Endothelial cell of umbilical vein (primary cell): ENCODE data around the gene CHCHD3. TPM values are rescaled to one million over a fixed set of nuclear protein-coding genes. Genes with fewer than 3 reads are reported as not detected.

ENCODE experiments used
- BruUV-seq: library from RNA; stranded (reverse); fragments of 400-500 nt; replicated peaks from 2 replicates; lab custom pipeline; 2021; lab: Mats Ljungman, UMichigan
- CTCF ChIA-PET: fragments of 300-600, 350-600 bp; sonication (Branson Sonifier 250); formaldehyde crosslinking; loops from one replicate; lab custom pipeline; 2021; ENCODE audit warnings: antibody characterized with exemption, inconsistent platforms; lab: Charles Lee
- POLR2A ChIA-PET: fragments of 300-600, 350-600 bp; sonication (Branson Sonifier 250); formaldehyde crosslinking; loops from one replicate; lab custom pipeline; 2021; ENCODE audit warnings: antibody characterized with exemption, inconsistent platforms; lab: Charles Lee
- DNase-seq: peaks from one replicate; pipeline ENCODE4 v3.0.0-alpha.2; 2011; ENCODE audit warnings: low read depth, low spot score
- FAIRE-seq: peaks from 2 replicates; lab custom pipeline; 2011; peaks lifted over from hg19 to GRCh38; lab: Jason Lieb, UNC
- H2AFZ ChIP-seq: 2 replicates; pipeline ENCODE4 v1.6.0; 2012; ENCODE audit warnings: low read depth, low read length, control low read depth, inconsistent platforms
- H3K27ac ChIP-seq: 2 replicates; pipeline ENCODE4 v1.5.1; 2011; ENCODE audit warnings: low read depth, mild to moderate bottlenecking, control low read depth, low read length, moderate library complexity; ENCODE audit not compliant: insufficient read depth
- H3K27me3 ChIP-seq, 2 experiments: 2 replicates each; pipeline versions ENCODE4 v1.6.0 to v1.6.1; 2011; ENCODE audit warnings: low read length in 2 of 2, mixed read lengths in 1 of 2; ENCODE audit not compliant: control insufficient read depth in 2 of 2, insufficient read depth in 2 of 2
- H3K36me3 ChIP-seq, 2 experiments: 2 replicates in 1 of 2; 3 replicates in 1 of 2; pipeline ENCODE4 v1.5.1; 2011; ENCODE audit warnings: low read length in 2 of 2, mild to moderate bottlenecking in 1 of 2, moderate library complexity in 1 of 2; ENCODE audit not compliant: control insufficient read depth in 2 of 2, insufficient read depth in 2 of 2; ENCODE audit errors: extremely low read depth in 1 of 2
- H3K4me1 ChIP-seq: 3 replicates; pipeline ENCODE4 v1.5.1; 2011; ENCODE audit warnings: mild to moderate bottlenecking, low read length; ENCODE audit not compliant: control insufficient read depth, insufficient read depth; ENCODE audit errors: extremely low read depth
- H3K4me2 ChIP-seq: 2 replicates; pipeline ENCODE4 v1.6.1; 2011; ENCODE audit warnings: low read length, control low read depth, mixed read lengths; ENCODE audit not compliant: insufficient read depth
- H3K4me3 ChIP-seq, 3 experiments: fragments of 200-600 bp in 1 of 3; sonication (generic), shearing (Covaris generic) in 1 of 3; replicated peaks in 1 of 3; 2 replicates each; pipeline ENCODE4 v1.5.1; 2011 to 2016; ENCODE audit warnings: control low read depth in 3 of 3, low read length in 3 of 3, mild to moderate bottlenecking in 2 of 3, inconsistent platforms in 1 of 3, low read depth in 1 of 3, moderate library complexity in 1 of 3; ENCODE audit not compliant: insufficient read depth in 1 of 3
- H3K79me2 ChIP-seq: 2 replicates; pipeline ENCODE4 v1.6.0; 2012; ENCODE audit warnings: low read length, inconsistent platforms; ENCODE audit not compliant: control insufficient read depth, insufficient read depth
- H3K9ac ChIP-seq: replicated peaks from 2 replicates; pipeline ENCODE3; 2011; ENCODE audit warnings: low read length, control low read depth; ENCODE audit not compliant: insufficient read depth; ENCODE audit errors: extremely low read depth
- H3K9me1 ChIP-seq: replicated peaks from 3 replicates; pipeline ENCODE4 v1.6.0; 2011; ENCODE audit warnings: mild to moderate bottlenecking, low read length; ENCODE audit not compliant: control insufficient read depth, insufficient read depth; ENCODE audit errors: extremely low read depth
- H3K9me3 ChIP-seq: replicated peaks from 2 replicates; pipeline ENCODE4 v1.5.1; 2012; ENCODE audit warnings: low read length, inconsistent platforms; ENCODE audit not compliant: control insufficient read depth, insufficient read depth
- H4K20me1 ChIP-seq: replicated peaks from 2 replicates; pipeline ENCODE3; 2011; ENCODE audit warnings: mild to moderate bottlenecking, low read length; ENCODE audit not compliant: control insufficient read depth, insufficient read depth; ENCODE audit errors: extremely low read depth
- EZH2 ChIP-seq: IDR thresholded peaks from 2 replicates; pipeline ENCODE4 v1.6.1; 2012; ENCODE audit warnings: borderline replicate concordance, low read depth, mild to moderate bottlenecking, moderate library complexity, low read length, inconsistent platforms; ENCODE audit not compliant: severe bottlenecking
- GATA2 ChIP-seq: IDR thresholded peaks from 2 replicates; pipeline ENCODE4 v1.7.0; 2011; ENCODE audit warnings: low read depth, mild to moderate bottlenecking, moderate library complexity, mixed read lengths, low read length; ENCODE audit not compliant: insufficient read length, insufficient read depth
- MYC ChIP-seq: IDR thresholded peaks from one replicate; pipeline ENCODE4 v1.6.1; 2011; ENCODE audit warnings: mild to moderate bottlenecking, low read depth, low read length
- POLR2AphosphoS5 ChIP-seq: IDR thresholded peaks from 2 replicates; pipeline ENCODE4 v1.6.1; 2012; ENCODE audit warnings: low read depth, mild to moderate bottlenecking, control low read depth, low read length, moderate library complexity; ENCODE audit not compliant: insufficient read depth
- dilution Hi-C: fragments of 300-500 bp; cut with MboI; formaldehyde crosslinking; loops from one replicate; pipeline ENCODE4 v1.15.0; 2019; ENCODE audit warnings: low sequenced_read_pairs; ENCODE audit not compliant: extremely low pct_ligation_motif_present
- intact Hi-C: fragments of 100-400 bp; cut with micrococcal nuclease; formaldehyde crosslinking; loops from one replicate; pipeline ENCODE4 v1.10.0; 2022
- polyA plus RNA-seq, 4 experiments: library from polyadenylated mRNA; depleted of rRNA in 3 of 4; stranded (reverse) in 3 of 4; unstranded in 1 of 4; fragments of >200 nt; gene quantifications; 2 replicates each; pipeline versions ENCODE4 v1.2.1 to v1.2.3, GENCODE V29; 2011 to 2012; ENCODE audit warnings: missing spikeins in 1 of 4
- total RNA-seq: library from RNA; stranded (reverse); gene quantifications from 2 replicates; pipeline ENCODE4 v1.2.3, GENCODE V29; 2021
- TF ChIP-seq, protein P1 (sequence below): IDR thresholded peaks from 2 replicates; pipeline ENCODE4 v1.6.1; 2011; ENCODE audit not compliant: insufficient read depth, insufficient read length
- TF ChIP-seq, protein P2 (sequence below), 2 donors: IDR thresholded peaks; 1 replicate in 1 of 2; 2 replicates in 1 of 2; pipeline ENCODE4 v1.5.1; 2011; ENCODE audit warnings: low read length in 2 of 2, mild to moderate bottlenecking in 2 of 2, moderate library complexity in 2 of 2, control low read depth in 1 of 2, inconsistent platforms in 1 of 2, low read depth in 1 of 2; ENCODE audit not compliant: insufficient read depth in 1 of 2; ENCODE audit errors: extremely low read depth in 1 of 2

The CHCHD3 gene
- total and polyA plus RNA-seq, 2 donors (not counting 3 experiments of a cell fraction or from before 2014, with no cell fraction given), result 22.0 to 63.7 TPM

GRCh38 chr7:132769280-132769679 lies 312.6 kb downstream of the CHCHD3 start:
- H3K27ac ChIP-seq, result no peak overlapping the region
- intact Hi-C loops, result no loop called here
- DNase-seq (no peak), FAIRE-seq (no peak)
- dilution Hi-C loops, result no loop called here
- POLR2A ChIA-PET, result no interaction called here
- H3K4me2 ChIP-seq, result no peak overlapping the region
- TF ChIP-seq MYC, result no peak
- CTCF ChIA-PET, result no interaction called here
- H2AFZ ChIP-seq, result no peak overlapping the region
- no peaks in the 10 kb centered on the region for H3K79me2 ChIP-seq
- no peaks in the 10 kb centered on the region for H4K20me1 ChIP-seq
- H3K4me1 ChIP-seq, result no peaks in the 10 kb centered on the region
- H3K9me1 ChIP-seq, result no peaks in the 10 kb centered on the region
- no peaks in the 10 kb centered on the region for H3K9me3 ChIP-seq
- H3K27me3 ChIP-seq, result no peaks in the 10 kb centered on the region
- no peak overlapping the region for H3K9ac ChIP-seq
- no peaks in the 10 kb centered on the region for H3K36me3 ChIP-seq
- H3K4me3 ChIP-seq, result no peak overlapping the region
- BruUV-seq, result no TSS peak

- TF ChIP-seq GATA2, result no peak
- TF ChIP-seq, protein P1, sequence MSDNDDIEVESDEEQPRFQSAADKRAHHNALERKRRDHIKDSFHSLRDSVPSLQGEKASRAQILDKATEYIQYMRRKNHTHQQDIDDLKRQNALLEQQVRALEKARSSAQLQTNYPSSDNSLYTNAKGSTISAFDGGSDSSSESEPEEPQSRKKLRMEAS, result no peak
- no peak for TF ChIP-seq POLR2AphosphoS5
- TF ChIP-seq, protein P2, sequence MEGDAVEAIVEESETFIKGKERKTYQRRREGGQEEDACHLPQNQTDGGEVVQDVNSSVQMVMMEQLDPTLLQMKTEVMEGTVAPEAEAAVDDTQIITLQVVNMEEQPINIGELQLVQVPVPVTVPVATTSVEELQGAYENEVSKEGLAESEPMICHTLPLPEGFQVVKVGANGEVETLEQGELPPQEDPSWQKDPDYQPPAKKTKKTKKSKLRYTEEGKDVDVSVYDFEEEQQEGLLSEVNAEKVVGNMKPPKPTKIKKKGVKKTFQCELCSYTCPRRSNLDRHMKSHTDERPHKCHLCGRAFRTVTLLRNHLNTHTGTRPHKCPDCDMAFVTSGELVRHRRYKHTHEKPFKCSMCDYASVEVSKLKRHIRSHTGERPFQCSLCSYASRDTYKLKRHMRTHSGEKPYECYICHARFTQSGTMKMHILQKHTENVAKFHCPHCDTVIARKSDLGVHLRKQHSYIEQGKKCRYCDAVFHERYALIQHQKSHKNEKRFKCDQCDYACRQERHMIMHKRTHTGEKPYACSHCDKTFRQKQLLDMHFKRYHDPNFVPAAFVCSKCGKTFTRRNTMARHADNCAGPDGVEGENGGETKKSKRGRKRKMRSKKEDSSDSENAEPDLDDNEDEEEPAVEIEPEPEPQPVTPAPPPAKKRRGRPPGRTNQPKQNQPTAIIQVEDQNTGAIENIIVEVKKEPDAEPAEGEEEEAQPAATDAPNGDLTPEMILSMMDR (IDR thresholded peaks at IDR 0.05; ENCODE audit: extremely low read depth in 1 of 2, insufficient read depth in 1 of 2, low read depth in 1 of 2, low read length in 2 of 2), result no peak
- TF ChIP-seq EZH2, result no peak
- H3K36me3 ChIP-seq, result no peaks in the 10 kb centered on the region
- no peak for DNase-seq
- H3K27ac ChIP-seq, result no peak overlapping the region
- no peaks in the 10 kb centered on the region for H3K79me2 ChIP-seq
- ChIA-PET CTCF (no interaction called here), POLR2A (no interaction called here)
- H4K20me1 ChIP-seq, result no peaks in the 10 kb centered on the region
- no peak overlapping the region for H3K4me2 ChIP-seq
- H3K4me1 ChIP-seq, result no peaks in the 10 kb centered on the region
- dilution Hi-C loops, result no loop called here
- H3K9ac ChIP-seq, result no peak overlapping the region
- H2AFZ ChIP-seq, result no peak overlapping the region
- no peaks in the 10 kb centered on the region for H3K27me3 ChIP-seq
- no peak for FAIRE-seq
- no peaks in the 10 kb centered on the region for H3K9me3 ChIP-seq
- no peaks in the 10 kb centered on the region for H3K9me1 ChIP-seq
- no TSS peak for BruUV-seq
- intact Hi-C loops, result no loop called here
- H3K4me3 ChIP-seq, result no peak overlapping the region
Observed at GRCh38 chr7:132768099-132768498, 313.8 kb downstream of the CHCHD3 start.
